GM19372 (cell line): ENCODE results near the gene PFKL.
"Not testable (repeated sequence)": the region's sequence is repeated elsewhere in the genome, so short reads cannot be mapped to it uniquely, and the experiment has no call there.

Experiments used
- ATAC-seq: cut with Tn5 transposase; IDR thresholded peaks from one replicate; pipeline ENCODE4 v1.9.1; 2021; ENCODE audit warnings: mild to moderate bottlenecking, low read depth, moderate library complexity; ENCODE audit not compliant: unreplicated experiment

The PFKL gene

GRCh38 chr21:44337941-44338895, 38.4 kb downstream of the PFKL start:
- ATAC-seq = no peak

GRCh38 chr21:44338971-44339910, 39.4 kb downstream of the PFKL start, which contains the start of gene CFAP410:
Gene CFAP410, minus strand, starts transcription at chr21:44339390. Its CDS starts 196 bp downstream, at chr21:44339194.
- peak; percentile 90 for ATAC-seq

DNA sequence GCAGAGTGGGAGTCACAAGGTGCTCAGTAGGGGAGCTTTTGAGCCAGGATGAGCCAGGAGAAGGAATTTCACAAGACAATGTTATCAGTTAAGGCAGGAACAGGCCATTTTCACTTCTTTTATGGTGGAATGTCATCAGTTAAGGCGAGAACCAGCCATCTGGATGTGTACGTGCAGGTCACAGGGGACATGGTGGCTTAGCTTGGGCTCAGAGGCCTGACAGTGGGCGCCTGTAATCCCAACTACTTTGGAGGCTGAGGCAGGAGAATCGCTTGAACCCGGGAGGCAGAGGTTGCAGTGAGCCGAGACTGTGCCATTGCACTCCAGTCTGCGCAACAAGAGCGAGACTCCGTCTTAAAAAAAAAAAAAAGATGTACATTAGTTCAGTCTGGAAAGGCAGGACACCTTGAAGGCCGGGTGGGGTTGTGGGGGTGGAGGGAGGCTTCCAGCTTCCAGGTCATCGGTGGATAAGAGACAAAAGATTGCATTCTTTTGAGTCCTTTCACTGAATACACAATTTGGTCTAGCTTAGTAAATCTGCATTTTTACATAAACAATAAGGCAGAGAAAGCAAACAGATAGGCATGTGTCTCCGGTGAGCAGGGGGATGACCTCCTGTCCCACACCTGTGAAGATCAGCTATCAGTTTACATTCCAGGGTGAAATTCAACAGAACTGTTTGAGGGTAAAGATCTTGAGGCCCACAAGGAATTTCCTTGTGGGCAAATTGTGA, 42.0 kb downstream of the PFKL start:
- ATAC-seq = not testable (repeated sequence)

GRCh38 chr21:44342981-44343380, 43.1 kb downstream of the PFKL start:
- ATAC-seq = not testable (repeated sequence)

DNA sequence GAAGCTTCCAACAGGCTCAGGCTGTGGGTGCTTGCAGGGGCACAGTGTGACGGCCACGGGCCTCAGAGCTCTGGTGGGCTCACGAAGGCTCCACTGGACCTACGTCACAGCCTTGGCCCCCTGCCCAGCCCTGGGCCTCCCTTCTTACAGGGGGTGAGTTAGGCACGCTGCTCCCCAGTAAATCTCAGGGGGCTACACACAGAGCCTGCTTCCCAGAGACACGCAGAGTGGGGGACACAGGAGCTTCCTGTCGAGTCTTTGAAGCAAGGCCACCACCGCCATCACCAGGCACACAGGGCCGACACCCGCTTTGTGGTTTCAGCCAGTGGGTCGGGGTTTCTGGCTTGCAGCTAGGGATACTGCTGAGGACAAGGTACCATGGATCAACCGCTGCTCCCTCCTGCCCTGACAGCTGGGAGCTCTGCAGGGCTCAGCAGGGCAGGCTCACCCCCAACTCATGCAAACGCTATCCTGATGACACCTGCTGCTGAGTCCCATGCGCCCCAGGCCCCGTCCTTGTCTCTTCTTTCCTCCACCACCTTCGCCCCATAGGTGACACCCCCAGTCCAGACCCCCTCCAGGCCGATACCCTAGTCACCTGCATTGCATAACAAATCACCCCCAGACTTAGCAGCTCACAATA, 44.8 kb downstream of the PFKL start:
- no peak for ATAC-seq

DNA sequence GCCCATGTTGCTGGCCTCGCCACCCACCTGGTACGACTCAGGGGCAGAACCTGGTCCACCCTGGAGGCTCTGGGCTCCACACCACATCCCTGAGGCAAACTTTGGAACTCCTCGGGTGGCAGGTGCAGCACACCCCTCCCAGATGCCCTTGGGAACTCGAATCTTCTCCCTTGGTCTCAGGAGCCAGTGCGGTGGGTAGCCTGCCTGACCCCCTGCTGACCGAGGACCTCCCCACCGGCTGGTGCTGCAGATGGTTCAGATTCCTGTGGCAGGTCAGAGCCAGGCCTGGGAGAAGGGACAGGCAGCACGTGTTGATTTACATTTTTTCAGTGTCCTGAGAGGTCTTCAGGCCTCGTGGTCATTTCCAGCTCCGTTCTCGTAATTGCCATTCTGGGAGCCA, 45.6 kb downstream of the PFKL start:
- ATAC-seq = no peak

GRCh38 chr21:44347911-44348451, 48.1 kb downstream of the PFKL start:
- no peak for ATAC-seq

DNA sequence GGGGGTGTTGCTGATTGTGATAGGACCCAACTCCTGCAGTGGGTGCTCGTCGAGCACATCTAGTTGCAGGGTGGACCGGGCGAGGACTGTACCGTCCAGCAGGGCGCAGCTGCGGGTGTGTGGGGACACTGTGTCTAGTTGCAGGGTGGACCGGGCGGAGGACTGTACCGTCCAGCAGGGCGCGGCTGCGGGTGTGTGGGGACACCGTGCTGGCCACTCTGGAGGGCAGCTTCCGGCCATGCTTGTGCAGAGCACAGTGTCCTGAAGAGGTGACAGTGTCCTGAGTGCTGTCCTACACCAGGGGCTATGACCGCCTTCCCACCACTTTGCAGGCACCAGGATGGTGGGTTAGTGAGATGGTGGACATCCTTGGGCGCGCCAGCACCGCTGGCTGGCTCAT, 49.0 kb downstream of the PFKL start:
- no peak for ATAC-seq

GRCh38 chr21:44349416-44349846, 49.6 kb downstream of the PFKL start:
- ATAC-seq = no peak

DNA sequence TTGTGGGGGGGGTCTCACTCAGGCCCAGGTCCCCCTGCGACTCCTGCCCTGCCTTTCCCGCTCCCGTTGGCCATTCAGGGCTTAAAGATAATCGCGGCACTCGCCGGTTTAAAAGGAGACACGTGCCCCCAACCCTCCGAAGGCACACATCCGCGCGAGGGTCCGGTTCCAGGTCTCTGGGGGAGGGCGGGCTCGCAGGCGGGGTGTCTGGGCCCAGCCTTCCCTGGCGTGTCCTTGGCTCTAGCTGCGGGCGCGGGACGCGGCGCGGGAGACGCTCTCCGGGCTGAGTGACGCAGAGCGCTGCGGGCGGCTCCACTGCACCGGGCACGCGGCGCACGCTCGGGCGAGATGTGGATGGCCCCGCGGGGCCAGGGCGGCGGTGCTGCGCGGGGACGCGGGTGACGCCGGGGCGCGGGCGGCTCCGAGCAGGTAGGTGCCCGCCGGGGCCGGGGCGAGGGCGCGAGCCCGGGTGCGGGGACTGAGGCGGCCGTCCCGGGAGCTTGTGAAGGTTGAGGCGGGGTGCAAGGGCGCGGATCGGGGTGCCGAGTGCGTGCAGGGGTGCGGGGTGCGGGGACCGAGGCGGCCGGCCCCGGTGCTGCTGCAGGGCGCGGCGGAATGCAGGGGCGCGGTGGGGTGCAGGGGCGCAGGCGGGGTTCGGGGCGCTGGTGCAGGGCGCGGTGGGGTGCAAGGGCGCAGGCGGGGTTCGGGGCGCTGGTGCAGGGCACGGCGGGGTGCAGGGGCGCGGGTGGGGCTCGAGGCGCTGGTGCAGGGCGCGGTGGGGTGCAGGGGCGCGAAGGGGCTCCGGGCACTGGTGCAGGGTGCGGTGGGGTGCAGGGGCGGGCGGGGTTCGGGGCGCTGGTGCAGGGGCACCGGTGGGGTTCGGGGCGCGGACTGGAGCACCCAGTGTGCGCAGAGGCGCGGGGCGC, 50.3 kb downstream of the PFKL start:
- no peak for ATAC-seq

DNA sequence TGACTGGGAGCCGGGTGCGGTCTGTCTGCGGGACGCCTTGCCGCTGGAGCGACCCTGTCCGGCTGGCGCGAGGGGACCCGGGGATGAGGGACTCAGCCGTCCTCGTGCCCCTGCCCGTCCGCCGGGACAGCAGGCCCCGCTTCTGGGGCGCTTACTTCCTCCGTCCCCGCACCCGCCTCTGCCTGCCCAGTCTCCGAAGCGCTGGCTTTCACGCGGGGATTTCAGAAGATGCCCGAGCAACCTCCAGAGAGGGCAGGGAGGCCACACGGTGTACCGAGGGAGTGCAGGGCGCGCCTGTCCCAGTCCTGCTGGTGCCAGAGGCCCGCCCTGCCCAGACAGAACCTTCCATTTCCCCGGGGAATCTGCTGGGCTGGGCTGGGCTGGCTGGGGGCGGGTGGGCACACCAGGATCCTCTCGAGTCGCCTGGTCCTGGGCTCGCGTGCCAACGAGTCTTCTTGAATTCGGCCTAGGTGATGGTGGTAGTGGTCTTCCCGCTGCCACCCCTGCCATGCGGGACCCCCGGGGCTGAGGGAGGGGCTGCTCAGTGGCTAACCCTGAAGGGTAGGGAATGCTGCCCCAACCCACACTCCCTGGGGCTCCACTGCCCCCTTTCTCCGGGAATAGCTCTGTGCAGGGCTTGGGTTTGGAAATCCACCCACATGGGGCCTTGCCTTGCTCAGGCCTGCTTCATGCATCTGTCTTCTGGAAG, 51.1 kb downstream of the PFKL start:
- no peak for ATAC-seq

GRCh38 chr21:44351535-44352252, 51.8 kb downstream of the PFKL start:
- no peak for ATAC-seq

DNA sequence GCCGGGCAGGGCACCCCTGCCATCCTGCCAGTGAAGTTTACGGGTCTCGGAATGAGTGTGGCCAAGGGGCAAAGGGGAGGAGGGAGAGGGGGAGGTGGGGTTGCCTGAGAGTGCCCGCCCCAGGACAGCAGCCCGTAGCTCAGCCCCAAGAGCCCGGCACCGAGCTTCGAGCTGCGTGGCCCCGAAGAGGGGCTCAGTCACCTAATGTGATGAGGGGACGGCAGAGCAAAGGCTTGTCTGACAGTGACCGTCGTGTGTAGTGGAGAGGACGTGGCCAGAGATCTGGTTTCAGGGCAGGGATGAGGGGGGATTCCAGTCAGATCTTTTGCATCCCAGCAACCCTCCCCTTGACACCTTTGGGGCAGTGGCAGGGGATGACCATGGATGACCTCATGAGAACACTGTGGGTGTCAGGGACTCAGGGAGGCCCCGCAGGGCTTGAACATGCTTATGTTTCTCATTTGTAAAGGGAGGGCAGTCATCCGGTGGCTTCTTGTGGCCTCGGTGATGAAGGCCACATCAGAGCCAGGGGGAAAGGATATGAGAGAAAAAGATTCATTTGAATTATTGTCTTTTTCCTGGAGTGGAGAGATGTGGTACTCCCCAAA, 52.5 kb downstream of the PFKL start:
- ATAC-seq = no peak

DNA sequence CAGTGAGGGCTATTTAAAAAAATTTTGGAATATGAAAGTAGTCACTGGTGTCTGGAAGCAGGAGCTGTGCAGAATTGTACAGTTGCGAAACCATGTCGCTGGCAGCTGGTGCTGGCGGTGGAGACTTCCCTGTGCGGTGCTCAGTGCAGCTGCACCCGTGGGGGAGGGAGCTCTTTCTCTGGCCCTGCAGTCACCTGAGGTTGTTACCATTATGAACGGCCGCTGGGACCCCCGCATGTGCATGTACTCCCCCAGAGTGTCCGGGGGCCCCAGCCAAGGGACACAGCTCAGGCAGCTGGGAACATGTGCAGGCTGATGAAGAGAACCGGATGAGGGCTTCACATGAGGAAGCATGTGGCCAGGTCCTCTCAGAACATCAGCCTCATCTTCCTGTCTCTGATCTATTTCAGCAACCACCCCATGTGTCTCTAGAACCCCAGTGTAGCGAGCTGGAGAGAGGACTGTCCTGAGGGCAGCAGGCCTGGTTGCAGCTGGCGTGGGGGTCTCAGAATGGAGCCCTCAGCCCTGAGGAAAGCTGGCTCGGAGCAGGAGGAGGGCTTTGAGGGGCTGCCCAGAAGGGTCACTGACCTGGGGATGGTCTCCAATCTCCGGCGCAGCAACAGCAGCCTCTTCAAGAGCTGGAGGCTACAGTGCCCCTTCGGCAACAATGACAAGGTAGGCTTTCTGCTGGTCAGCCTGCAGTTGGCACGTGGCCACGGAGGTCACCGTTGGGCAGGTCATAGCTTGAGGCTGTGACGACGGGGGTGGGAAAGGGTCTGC, 53.5 kb downstream of the PFKL start, which contains the start of gene TRPM2:
TRPM2 (plus strand) TSS at position 431 of the 780 bp plus-strand sequence; CDS start at position 511, 80 bp downstream.
- ATAC-seq = no peak

- ATAC-seq = no peak
Observed at GRCh38 chr21:44354001-44354405, 54.1 kb downstream of the PFKL start.
